HEK293 (cell line): ENCODE data around the gene LACC1.

Experiments
- CTCF ChIA-PET: fragments of 350-600 bp; formaldehyde crosslinking; extraction: SDS; loops from one replicate; lab custom pipeline; 2021; ENCODE audit warnings: antibody characterized with exemption; lab: Yijun Ruan, JAX
- POLR2A ChIA-PET: fragments of 300-600 bp; formaldehyde crosslinking; extraction: SDS; loops from one replicate; lab custom pipeline; 2020; ENCODE audit warnings: antibody characterized with exemption, inconsistent platforms; lab: Yijun Ruan, JAX
- H3K27ac ChIP-seq: fragments of 200-500 bp; sonication (Bioruptor generic); 2 replicates; pipeline ENCODE4 v1.5.1; 2014; ENCODE audit warnings: low read depth, low read length, control low read depth, inconsistent platforms; ENCODE audit errors: extremely low read depth
- H3K36me3 ChIP-seq, 2 experiments: fragments of 200-500 bp in 1 of 2; sonication (Bioruptor generic) in 1 of 2; 1 replicate in 1 of 2; 2 replicates in 1 of 2; pipeline ENCODE4 v1.5.1; 2014 to 2017; ENCODE audit warnings: inconsistent platforms in 2 of 2, low read length in 2 of 2; ENCODE audit not compliant: control insufficient read depth in 2 of 2, insufficient read depth in 1 of 2
- H3K4me1 ChIP-seq: fragments of 200-500 bp; sonication (Bioruptor generic); 2 replicates; pipeline ENCODE4 v1.5.1; 2014; ENCODE audit warnings: mild to moderate bottlenecking, low read length, inconsistent platforms; ENCODE audit not compliant: control insufficient read depth, insufficient read depth
- H3K4me3 ChIP-seq: 2 replicates; pipeline ENCODE4 v1.5.1; 2011; ENCODE audit warnings: low read depth, mild to moderate bottlenecking, control low read depth, low read length, moderate library complexity
- H3K9me3 ChIP-seq: fragments of 200-500 bp; sonication (Bioruptor generic); 2 replicates; pipeline ENCODE4 v1.5.1; 2014; ENCODE audit warnings: low read depth, low read length, inconsistent platforms; ENCODE audit not compliant: control insufficient read depth, insufficient read depth
- YY1 ChIP-seq: fragments of 450-650 bp; formaldehyde crosslinking; IDR thresholded peaks from 2 replicates; pipeline ENCODE4 v1.5.1; 2018; ENCODE audit warnings: missing biosample characterization, missing genetic modification characterization
- ZBTB21 ChIP-seq: fragments of 450-650 bp; formaldehyde crosslinking; IDR thresholded peaks from 2 replicates; pipeline ENCODE4 v1.5.1; 2017; ENCODE audit warnings: missing biosample characterization, missing genetic modification characterization
- ZNF133 ChIP-seq: fragments of 450-650 bp; formaldehyde crosslinking; IDR thresholded peaks from 2 replicates; pipeline ENCODE4 v1.5.1; 2016; ENCODE audit warnings: missing biosample characterization, missing genetic modification characterization
- ZNF157 ChIP-seq: fragments of 450-650 bp; formaldehyde crosslinking; IDR thresholded peaks from 2 replicates; pipeline ENCODE4 v1.5.1; 2016; ENCODE audit warnings: missing biosample characterization, missing genetic modification characterization
- ZNF202 ChIP-seq: fragments of 450-650 bp; formaldehyde crosslinking; IDR thresholded peaks from 2 replicates; pipeline ENCODE4 v1.5.1; 2016; ENCODE audit warnings: missing biosample characterization, missing genetic modification characterization, borderline replicate concordance
- ZNF211 ChIP-seq: fragments of 450-650 bp; formaldehyde crosslinking; IDR thresholded peaks from 2 replicates; pipeline ENCODE4 v1.5.1; 2016; ENCODE audit warnings: low read depth, missing biosample characterization, missing genetic modification characterization
- ZNF248 ChIP-seq: fragments of 450-650 bp; formaldehyde crosslinking; IDR thresholded peaks from 2 replicates; pipeline ENCODE4 v1.5.1; 2017; ENCODE audit warnings: missing biosample characterization, missing genetic modification characterization
- ZNF391 ChIP-seq: fragments of 450-650 bp; formaldehyde crosslinking; IDR thresholded peaks from 2 replicates; pipeline ENCODE4 v1.5.1; 2016; ENCODE audit warnings: low read depth, missing biosample characterization, missing genetic modification characterization, borderline replicate concordance
- ZNF423 ChIP-seq: fragments of 450-650 bp; formaldehyde crosslinking; IDR thresholded peaks from 2 replicates; pipeline ENCODE4 v1.5.1; 2016; ENCODE audit warnings: missing biosample characterization, missing genetic modification characterization
- ZNF426 ChIP-seq: fragments of 450-650 bp; formaldehyde crosslinking; IDR thresholded peaks from 2 replicates; pipeline ENCODE4 v1.5.1; 2017; ENCODE audit warnings: missing biosample characterization, missing genetic modification characterization, mild to moderate bottlenecking, inconsistent platforms, moderate library complexity
- ZNF558 ChIP-seq: fragments of 450-650 bp; formaldehyde crosslinking; IDR thresholded peaks from 2 replicates; pipeline ENCODE4 v1.5.1; 2016; ENCODE audit warnings: missing biosample characterization, missing genetic modification characterization
- ZNF624 ChIP-seq: fragments of 450-650 bp; formaldehyde crosslinking; IDR thresholded peaks from 2 replicates; pipeline ENCODE4 v1.5.1; 2017; ENCODE audit warnings: missing biosample characterization, missing genetic modification characterization
- ZNF664 ChIP-seq: fragments of 450-650 bp; formaldehyde crosslinking; IDR thresholded peaks from 2 replicates; pipeline ENCODE4 v1.5.1; 2016; ENCODE audit warnings: missing biosample characterization, missing genetic modification characterization
- ZNF677 ChIP-seq: fragments of 450-650 bp; IDR thresholded peaks from 2 replicates; pipeline ENCODE4 v1.5.0; 2018; ENCODE audit warnings: missing biosample characterization, mild to moderate bottlenecking, missing genetic modification characterization, moderate library complexity
- ZNF701 ChIP-seq: fragments of 450-650 bp; formaldehyde crosslinking; IDR thresholded peaks from 2 replicates; pipeline ENCODE4 v1.5.1; 2016; ENCODE audit warnings: missing biosample characterization, missing genetic modification characterization
- TF ChIP-seq, protein P1 (sequence below): fragments of 450-650 bp; formaldehyde crosslinking; IDR thresholded peaks from 2 replicates; pipeline ENCODE4 v1.5.1; 2016; ENCODE audit warnings: missing biosample characterization, missing genetic modification characterization
- TF ChIP-seq, protein P2 (sequence below): fragments of 450-650 bp; formaldehyde crosslinking; IDR thresholded peaks from 2 replicates; pipeline ENCODE4 v1.5.1; 2016; ENCODE audit warnings: missing biosample characterization, missing genetic modification characterization, borderline replicate concordance
- TF ChIP-seq, protein P3 (sequence below): fragments of 450-650 bp; formaldehyde crosslinking; IDR thresholded peaks from 2 replicates; pipeline ENCODE4 v1.5.1; 2016; ENCODE audit warnings: missing biosample characterization, missing genetic modification characterization
- TF ChIP-seq, protein P4 (sequence below): fragments of 450-650 bp; formaldehyde crosslinking; conservative IDR thresholded peaks from 2 replicates; pipeline ENCODE4 v1.5.1; 2016; ENCODE audit warnings: low read depth, missing biosample characterization, missing genetic modification characterization
- TF ChIP-seq, protein P5 (sequence below): fragments of 450-650 bp; formaldehyde crosslinking; IDR thresholded peaks from 2 replicates; pipeline ENCODE4 v1.5.1; 2016; ENCODE audit warnings: missing biosample characterization, missing genetic modification characterization

Gene LACC1

DNA sequence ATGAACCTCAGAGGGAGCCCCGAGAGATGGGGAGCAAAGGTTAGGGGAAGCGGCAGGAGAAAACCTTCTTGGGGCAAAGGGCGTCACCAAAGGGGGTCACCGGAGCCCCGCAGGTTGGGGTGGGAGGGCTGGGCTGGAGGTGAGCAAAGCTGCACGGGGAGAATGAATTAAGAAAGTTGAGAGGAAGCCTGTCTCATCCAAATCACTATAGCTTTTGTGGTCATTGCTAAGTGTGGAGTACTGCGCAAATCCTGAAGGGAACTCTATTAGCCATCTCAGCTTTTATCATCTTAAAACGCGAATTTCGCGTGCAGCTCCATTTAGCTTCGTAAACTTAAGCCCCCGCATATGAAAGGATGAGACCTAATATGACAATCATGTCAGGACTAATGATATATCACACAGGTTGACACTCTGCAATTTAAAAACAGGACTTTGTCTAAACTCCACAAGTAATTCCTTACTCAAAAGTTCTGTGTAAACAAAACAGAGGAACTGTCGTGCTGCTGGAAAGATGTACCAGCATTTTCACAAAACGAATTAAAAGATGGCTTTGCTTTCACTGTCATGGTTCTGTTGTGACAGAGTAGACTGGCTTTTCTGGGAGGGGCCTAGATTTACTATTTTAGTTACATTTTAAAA is 631 bp downstream of the LACC1 start:
- no peaks in the 10 kb centered on the region for H3K9me3 ChIP-seq
- peak overlapping the region; percentile 41; the same call in 1 of the 2 replicates for H3K27ac ChIP-seq
- peaks cover 0 to 3% of the 10 kb centered on the region in 2 experiments; a peak in 1 of 3 replicates for H3K36me3 ChIP-seq
- no peaks in the 10 kb centered on the region for H3K4me1 ChIP-seq
- ChIA-PET POLR2A (interaction anchor here (1.8 kb wide), 1 partner anchor 65 kb away, joined by 9 read pairs; no protein-coding TSS in a partner anchor), CTCF (interaction anchor here (0.9 kb wide), 1 partner anchor 24 kb away, joined by 6 read pairs; no protein-coding TSS in a partner anchor)
- H3K4me3 ChIP-seq, result peak overlapping the region; percentile 88
- TF ChIP-seq, protein P1, sequence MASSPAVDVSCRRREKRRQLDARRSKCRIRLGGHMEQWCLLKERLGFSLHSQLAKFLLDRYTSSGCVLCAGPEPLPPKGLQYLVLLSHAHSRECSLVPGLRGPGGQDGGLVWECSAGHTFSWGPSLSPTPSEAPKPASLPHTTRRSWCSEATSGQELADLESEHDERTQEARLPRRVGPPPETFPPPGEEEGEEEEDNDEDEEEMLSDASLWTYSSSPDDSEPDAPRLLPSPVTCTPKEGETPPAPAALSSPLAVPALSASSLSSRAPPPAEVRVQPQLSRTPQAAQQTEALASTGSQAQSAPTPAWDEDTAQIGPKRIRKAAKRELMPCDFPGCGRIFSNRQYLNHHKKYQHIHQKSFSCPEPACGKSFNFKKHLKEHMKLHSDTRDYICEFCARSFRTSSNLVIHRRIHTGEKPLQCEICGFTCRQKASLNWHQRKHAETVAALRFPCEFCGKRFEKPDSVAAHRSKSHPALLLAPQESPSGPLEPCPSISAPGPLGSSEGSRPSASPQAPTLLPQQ (tag by site-specific recombination), result no peak
- TF ChIP-seq ZNF624 (tag by site-specific recombination) (no peak), YY1 (no peak), ZNF211 (tag by site-specific recombination) (no peak), ZNF248 (tag by site-specific recombination) (no peak), ZBTB21 (tag by site-specific recombination) (no peak), ZNF202 (no peak), ZNF157 (tag by site-specific recombination) (no peak), ZNF423 (no peak), ZNF558 (no peak), ZNF664 (tag by site-specific recombination) (no peak), ZNF391 (no peak), ZNF426 (tag by site-specific recombination) (no peak), ZNF677 (no peak), ZNF701 (no peak), ZNF133 (tag by site-specific recombination) (no peak)
- TF ChIP-seq, protein P2, sequence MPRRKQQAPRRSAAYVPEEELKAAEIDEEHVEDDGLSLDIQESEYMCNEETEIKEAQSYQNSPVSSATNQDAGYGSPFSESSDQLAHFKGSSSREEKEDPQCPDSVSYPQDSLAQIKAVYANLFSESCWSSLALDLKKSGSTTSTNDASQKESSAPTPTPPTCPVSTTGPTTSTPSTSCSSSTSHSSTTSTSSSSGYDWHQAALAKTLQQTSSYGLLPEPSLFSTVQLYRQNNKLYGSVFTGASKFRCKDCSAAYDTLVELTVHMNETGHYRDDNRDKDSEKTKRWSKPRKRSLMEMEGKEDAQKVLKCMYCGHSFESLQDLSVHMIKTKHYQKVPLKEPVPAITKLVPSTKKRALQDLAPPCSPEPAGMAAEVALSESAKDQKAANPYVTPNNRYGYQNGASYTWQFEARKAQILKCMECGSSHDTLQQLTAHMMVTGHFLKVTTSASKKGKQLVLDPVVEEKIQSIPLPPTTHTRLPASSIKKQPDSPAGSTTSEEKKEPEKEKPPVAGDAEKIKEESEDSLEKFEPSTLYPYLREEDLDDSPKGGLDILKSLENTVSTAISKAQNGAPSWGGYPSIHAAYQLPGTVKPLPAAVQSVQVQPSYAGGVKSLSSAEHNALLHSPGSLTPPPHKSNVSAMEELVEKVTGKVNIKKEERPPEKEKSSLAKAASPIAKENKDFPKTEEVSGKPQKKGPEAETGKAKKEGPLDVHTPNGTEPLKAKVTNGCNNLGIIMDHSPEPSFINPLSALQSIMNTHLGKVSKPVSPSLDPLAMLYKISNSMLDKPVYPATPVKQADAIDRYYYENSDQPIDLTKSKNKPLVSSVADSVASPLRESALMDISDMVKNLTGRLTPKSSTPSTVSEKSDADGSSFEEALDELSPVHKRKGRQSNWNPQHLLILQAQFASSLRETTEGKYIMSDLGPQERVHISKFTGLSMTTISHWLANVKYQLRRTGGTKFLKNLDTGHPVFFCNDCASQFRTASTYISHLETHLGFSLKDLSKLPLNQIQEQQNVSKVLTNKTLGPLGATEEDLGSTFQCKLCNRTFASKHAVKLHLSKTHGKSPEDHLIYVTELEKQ, result no peak
- TF ChIP-seq, protein P3, sequence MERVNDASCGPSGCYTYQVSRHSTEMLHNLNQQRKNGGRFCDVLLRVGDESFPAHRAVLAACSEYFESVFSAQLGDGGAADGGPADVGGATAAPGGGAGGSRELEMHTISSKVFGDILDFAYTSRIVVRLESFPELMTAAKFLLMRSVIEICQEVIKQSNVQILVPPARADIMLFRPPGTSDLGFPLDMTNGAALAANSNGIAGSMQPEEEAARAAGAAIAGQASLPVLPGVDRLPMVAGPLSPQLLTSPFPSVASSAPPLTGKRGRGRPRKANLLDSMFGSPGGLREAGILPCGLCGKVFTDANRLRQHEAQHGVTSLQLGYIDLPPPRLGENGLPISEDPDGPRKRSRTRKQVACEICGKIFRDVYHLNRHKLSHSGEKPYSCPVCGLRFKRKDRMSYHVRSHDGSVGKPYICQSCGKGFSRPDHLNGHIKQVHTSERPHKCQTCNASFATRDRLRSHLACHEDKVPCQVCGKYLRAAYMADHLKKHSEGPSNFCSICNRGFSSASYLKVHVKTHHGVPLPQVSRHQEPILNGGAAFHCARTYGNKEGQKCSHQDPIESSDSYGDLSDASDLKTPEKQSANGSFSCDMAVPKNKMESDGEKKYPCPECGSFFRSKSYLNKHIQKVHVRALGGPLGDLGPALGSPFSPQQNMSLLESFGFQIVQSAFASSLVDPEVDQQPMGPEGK (tag by site-specific recombination), result no peak
- TF ChIP-seq, protein P4, sequence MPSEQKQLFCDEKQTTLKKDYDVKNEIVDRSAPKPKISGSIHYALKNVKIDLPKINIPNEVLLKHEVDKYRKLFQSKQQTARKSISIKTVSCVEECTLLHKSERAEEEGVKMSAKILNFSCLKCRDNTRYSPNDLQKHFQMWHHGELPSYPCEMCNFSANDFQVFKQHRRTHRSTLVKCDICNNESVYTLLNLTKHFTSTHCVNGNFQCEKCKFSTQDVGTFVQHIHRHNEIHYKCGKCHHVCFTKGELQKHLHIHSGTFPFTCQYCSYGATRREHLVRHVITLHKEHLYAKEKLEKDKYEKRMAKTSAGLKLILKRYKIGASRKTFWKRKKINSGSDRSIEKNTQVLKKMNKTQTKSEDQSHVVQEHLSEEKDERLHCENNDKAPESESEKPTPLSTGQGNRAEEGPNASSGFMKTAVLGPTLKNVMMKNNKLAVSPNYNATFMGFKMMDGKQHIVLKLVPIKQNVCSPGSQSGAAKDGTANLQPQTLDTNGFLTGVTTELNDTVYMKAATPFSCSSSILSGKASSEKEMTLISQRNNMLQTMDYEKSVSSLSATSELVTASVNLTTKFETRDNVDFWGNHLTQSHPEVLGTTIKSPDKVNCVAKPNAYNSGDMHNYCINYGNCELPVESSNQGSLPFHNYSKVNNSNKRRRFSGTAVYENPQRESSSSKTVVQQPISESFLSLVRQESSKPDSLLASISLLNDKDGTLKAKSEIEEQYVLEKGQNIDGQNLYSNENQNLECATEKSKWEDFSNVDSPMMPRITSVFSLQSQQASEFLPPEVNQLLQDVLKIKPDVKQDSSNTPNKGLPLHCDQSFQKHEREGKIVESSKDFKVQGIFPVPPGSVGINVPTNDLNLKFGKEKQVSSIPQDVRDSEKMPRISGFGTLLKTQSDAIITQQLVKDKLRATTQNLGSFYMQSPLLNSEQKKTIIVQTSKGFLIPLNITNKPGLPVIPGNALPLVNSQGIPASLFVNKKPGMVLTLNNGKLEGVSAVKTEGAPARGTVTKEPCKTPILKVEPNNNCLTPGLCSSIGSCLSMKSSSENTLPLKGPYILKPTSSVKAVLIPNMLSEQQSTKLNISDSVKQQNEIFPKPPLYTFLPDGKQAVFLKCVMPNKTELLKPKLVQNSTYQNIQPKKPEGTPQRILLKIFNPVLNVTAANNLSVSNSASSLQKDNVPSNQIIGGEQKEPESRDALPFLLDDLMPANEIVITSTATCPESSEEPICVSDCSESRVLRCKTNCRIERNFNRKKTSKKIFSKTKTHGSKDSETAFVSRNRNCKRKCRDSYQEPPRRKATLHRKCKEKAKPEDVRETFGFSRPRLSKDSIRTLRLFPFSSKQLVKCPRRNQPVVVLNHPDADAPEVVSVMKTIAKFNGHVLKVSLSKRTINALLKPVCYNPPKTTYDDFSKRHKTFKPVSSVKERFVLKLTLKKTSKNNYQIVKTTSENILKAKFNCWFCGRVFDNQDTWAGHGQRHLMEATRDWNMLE, result no peak
- TF ChIP-seq, protein P5, sequence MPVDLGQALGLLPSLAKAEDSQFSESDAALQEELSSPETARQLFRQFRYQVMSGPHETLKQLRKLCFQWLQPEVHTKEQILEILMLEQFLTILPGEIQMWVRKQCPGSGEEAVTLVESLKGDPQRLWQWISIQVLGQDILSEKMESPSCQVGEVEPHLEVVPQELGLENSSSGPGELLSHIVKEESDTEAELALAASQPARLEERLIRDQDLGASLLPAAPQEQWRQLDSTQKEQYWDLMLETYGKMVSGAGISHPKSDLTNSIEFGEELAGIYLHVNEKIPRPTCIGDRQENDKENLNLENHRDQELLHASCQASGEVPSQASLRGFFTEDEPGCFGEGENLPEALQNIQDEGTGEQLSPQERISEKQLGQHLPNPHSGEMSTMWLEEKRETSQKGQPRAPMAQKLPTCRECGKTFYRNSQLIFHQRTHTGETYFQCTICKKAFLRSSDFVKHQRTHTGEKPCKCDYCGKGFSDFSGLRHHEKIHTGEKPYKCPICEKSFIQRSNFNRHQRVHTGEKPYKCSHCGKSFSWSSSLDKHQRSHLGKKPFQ (tag by site-specific recombination), result no peak
